ENCODE measurements around the gene SHROOM1. TPM values are rescaled to one million over a fixed set of nuclear protein-coding genes. Genes with fewer than 3 reads are reported as not detected.

SHROOM1 gene
- total and polyA plus RNA-seq, 2 of the 8 experiments (the other 6 are each of a cell fraction or from before 2014, with no cell fraction given): 3.9 to 5.2 TPM

DNA sequence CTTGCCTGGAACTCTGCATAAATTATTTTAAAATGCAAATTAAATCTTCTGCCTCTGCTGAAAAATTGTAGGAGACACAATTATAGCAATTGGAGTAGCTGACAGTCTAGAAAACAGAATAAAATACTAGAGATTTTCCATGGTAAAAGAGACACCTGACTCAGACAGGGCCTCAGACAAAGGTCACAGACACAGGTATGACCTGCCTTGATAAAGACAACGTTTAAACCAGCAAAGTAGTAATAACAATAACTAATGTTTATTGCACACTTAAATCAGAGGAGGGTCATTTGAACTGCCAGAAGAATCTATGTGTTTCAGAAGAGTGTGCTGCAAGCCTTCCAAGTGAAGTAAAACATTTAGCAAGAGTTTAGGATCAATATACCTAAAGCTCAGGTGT lies 13.4 kb downstream of the SHROOM1 start:
- Histone ChIP-seq H3K4me1 (replicated peaks in 1 of 4; ENCODE audit: control insufficient read depth in 3 of 4, insufficient read depth in 4 of 4, low read length in 3 of 4) (peaks cover 0 to 3% (median 0%) of the 10 kb centered on the region in 4 experiments; a peak in 2 of 7 replicates), H3K23ac (ENCODE audit: insufficient read length) (no peak overlapping the region), H3K56ac (replicated peaks; ENCODE audit: insufficient read length, low read depth, low read length) (no peak overlapping the region), H4K8ac (ENCODE audit: extremely low read depth, insufficient read depth, low read length) (no peak overlapping the region), H3K27me3 (replicated peaks in 1 of 4; ENCODE audit: control insufficient read depth in 3 of 4, extremely low read depth in 1 of 4, insufficient read depth in 3 of 4, low read length in 3 of 4) (peaks cover 30 to 47% (median 42%) of the 10 kb centered on the region in 4 experiments), H3K14ac (ENCODE audit: insufficient read length) (no peak overlapping the region), H3K4me2 (ENCODE audit: insufficient read depth in 1 of 2, low read depth in 2 of 2, low read length in 2 of 2) (no peak overlapping the region), H4K5ac (ENCODE audit: insufficient read length, low read depth, low read length) (no peak overlapping the region), H3K18ac (ENCODE audit: extremely low read depth, low read length) (no peak overlapping the region), H2BK5ac (ENCODE audit: low read depth, low read length) (no peak overlapping the region), H2BK20ac (ENCODE audit: low read length) (no peak overlapping the region), H2BK15ac (ENCODE audit: low read length) (no peak overlapping the region), H2BK120ac (replicated peaks; ENCODE audit: low read depth, low read length) (no peak overlapping the region), H4K20me1 (replicated peaks in 1 of 2; ENCODE audit: control insufficient read depth in 1 of 2, insufficient read depth in 2 of 2, low read length in 2 of 2) (peaks cover 0 to 5% of the 10 kb centered on the region in 2 experiments), H2AK5ac (ENCODE audit: low read depth, low read length) (no peak overlapping the region), H3K23me2 (ENCODE audit: low read depth, low read length) (peaks cover 4% of the 10 kb centered on the region; the same call in 1 of the 2 replicates), H3K79me1 (ENCODE audit: low read depth, low read length) (no peaks in the 10 kb centered on the region), H3K9me3 (ENCODE audit: insufficient read depth in 2 of 2, low read depth in 1 of 2, low read length in 1 of 2) (peaks cover 0 to 9% of the 10 kb centered on the region in 2 experiments; a peak in 2 of 4 replicates), H3K36me3 (ENCODE audit: control insufficient read depth in 2 of 4, insufficient read depth in 4 of 4, low read length in 3 of 4) (peaks cover 0 to 4% (median 0%) of the 10 kb centered on the region in 4 experiments; a peak in 1 of 8 replicates), H3K4me3 (ENCODE audit: extremely low read depth in 1 of 4, insufficient read depth in 2 of 4, low read depth in 3 of 4, low read length in 4 of 4) (no peak overlapping the region), H4K91ac (replicated peaks; ENCODE audit: insufficient read length, low read length) (no peak overlapping the region), H3K9ac (replicated peaks in 1 of 4; ENCODE audit: extremely low read depth in 1 of 4, low read depth in 3 of 4, low read length in 3 of 4) (no peak overlapping the region), H2BK12ac (ENCODE audit: low read depth, low read length) (no peak overlapping the region), H2AFZ (ENCODE audit: low read length) (no peak overlapping the region), H3K79me2 (ENCODE audit: control insufficient read depth in 1 of 2, insufficient read depth in 2 of 2, low read length in 2 of 2) (no peaks in the 10 kb centered on the region), H3K4ac (replicated peaks; ENCODE audit: insufficient read length, low read depth, low read length) (no peak overlapping the region), H3K27ac (ENCODE audit: low read depth, low read length) (no peak overlapping the region)
- WGBS, 2 experiments (ENCODE audit: extremely low coverage in 1 of 2, insufficient coverage in 1 of 2, insufficient read length in 1 of 2, insufficient replicate concordance in 2 of 2, low coverage in 1 of 2, low lambda C conversion rate in 2 of 2, missing lambda C conversion rate in 1 of 2): 80% methylated on average over 1 of the region's 1 CpG; no CpG with 5 or more reads in 1 of the 2 experiments
- TF ChIP-seq RBBP5 (IDR thresholded peaks at IDR 0.05; ENCODE audit: borderline replicate concordance, low read depth, low read length): no peak
- no peak for TF ChIP-seq SAP30 (IDR thresholded peaks at IDR 0.05; ENCODE audit: insufficient read depth, insufficient replicate concordance, low read length)
- no peak for TF ChIP-seq CEBPB (IDR thresholded peaks at IDR 0.05; ENCODE audit: low read depth, low read length)
- TF ChIP-seq BRCA1 (IDR thresholded peaks at IDR 0.05; ENCODE audit: low read depth, low read length): no peak
- TF ChIP-seq RFX5 (IDR thresholded peaks at IDR 0.05; ENCODE audit: borderline replicate concordance, low read depth, low read length): no peak
- TF ChIP-seq SP2 (IDR thresholded peaks at IDR 0.05; ENCODE audit: low read length): no peak
- FAIRE-seq: no peak
- POLR2A ChIA-PET (ENCODE audit: partially characterized antibody): no interaction called here
- CTCF ChIA-PET (ENCODE audit: partially characterized antibody): interaction anchor here (1.1 to 25.6 kb wide), 8 partner anchors 8 to 290 kb away, joined by 3 to 465 read pairs (median 52); partner anchors contain the start of genes CCNI2, GDF9, LEAP2 and SHROOM1
- no peak for DNase-seq (ENCODE audit: low read depth in 1 of 2, low spot score in 2 of 2)

Data from H1 (cell line).